ENCODE data around the gene SUFU.

Gene SUFU

GRCh38 chr10:102643336-102644065 is 139.7 kb downstream of the SUFU start:
- peak; percentile 74 for DNase-seq

DNA sequence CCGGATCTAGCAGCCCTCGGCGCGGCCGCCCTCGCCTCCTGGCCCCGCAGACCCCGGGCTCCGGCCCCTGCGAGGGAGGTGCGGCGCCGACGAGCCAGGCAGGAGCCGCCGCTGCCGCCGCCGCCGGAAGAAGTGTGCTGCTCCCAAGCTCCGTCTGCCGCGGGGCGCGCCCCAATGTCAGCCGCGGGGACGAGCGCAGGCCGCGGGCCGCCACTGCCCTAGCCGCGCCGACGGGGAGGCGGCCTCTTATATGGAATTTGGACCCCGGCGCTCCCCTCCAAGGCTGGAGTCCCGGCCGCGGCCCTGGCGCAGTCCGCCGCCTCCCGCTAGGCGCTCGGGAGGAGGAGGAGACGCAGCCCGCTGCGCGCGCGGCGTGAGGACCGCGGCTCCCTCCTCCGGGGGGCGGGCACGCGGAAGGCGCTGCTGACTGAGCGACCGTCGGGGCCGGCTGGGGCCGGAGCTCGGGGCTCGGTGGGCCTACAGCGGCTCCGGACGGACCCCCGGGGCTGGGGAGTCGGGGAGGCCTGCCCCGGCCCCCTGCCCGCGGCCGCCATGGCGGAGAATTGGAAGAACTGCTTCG is 140.4 kb downstream of the SUFU start, which contains the start of gene TRIM8:
Gene TRIM8, plus strand, starts transcription at position 414 of the 580 bp plus-strand sequence. Its CDS starts 139 bp downstream, at position 553.
- no peak for DNase-seq

DNA sequence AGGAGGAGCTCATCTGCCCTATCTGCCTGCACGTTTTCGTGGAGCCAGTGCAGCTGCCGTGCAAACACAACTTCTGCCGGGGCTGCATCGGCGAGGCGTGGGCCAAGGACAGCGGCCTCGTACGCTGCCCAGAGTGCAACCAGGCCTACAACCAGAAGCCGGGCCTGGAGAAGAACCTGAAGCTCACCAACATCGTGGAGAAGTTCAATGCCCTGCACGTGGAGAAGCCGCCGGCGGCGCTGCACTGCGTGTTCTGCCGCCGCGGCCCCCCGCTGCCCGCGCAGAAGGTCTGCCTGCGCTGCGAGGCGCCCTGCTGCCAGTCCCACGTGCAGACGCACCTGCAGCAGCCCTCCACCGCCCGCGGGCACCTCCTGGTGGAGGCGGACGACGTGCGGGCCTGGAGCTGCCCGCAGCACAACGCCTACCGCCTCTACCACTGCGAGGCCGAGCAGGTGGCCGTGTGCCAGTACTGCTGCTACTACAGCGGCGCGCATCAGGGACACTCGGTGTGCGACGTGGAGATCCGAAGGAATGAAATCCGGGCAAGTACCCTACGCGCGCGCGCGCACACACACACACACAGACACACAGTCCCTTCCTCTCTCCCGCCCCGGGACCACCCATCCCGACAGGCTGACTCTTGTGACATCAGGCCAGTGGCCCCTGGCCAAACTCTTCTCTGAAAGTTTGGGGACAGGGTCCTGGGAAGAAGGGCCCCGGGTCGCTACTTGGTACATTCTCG is 141.0 kb downstream of the SUFU start:
- peak; percentile 60 for DNase-seq

GRCh38 chr10:102645388-102645740 is 141.6 kb downstream of the SUFU start:
- no peak for DNase-seq

- DNase-seq, result peak; percentile 97
Measured at GRCh38 chr10:102645741-102646609, 142.2 kb downstream of the SUFU start.

DNA sequence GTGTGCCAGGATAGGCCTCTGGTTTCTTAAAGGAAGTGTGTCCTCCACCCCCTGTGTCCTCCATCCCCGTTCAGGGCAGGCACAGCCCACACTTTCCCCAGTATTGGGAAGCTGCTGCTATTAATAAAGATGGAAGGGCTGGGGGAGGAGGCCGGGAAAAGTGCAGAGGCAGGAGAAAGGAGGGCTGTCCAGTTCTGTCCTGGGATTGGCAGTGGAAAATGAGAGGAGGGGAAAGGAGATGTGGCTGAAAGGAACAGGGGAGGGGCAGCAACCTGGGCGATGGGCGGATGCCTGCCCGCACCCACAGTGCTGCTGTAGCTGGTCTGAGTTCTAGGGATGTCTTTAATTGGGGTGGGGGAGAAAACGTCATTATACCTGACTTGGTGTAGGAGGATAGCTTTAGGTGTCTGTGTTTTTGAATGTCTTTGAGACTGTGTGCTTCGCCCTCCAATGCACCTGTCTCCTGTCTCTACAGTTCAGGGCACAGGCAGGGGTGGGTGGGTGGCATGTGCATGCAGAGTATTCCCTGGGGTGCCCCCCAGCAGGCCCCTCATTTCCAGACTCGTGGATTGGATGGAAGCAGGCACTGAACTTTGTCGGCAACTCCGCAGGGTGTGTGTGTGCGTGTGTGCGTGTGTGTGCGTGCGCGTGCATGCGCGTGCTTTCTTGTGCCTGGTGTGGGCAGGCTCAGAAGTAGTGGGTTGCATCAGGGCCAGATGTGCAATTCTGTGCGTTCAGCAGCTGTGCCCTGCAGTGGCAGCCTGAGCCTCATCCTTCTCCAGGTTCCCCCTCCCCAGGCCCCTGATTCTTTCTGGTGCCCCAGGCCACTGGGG is 143.1 kb downstream of the SUFU start:
- no peak for DNase-seq

DNA sequence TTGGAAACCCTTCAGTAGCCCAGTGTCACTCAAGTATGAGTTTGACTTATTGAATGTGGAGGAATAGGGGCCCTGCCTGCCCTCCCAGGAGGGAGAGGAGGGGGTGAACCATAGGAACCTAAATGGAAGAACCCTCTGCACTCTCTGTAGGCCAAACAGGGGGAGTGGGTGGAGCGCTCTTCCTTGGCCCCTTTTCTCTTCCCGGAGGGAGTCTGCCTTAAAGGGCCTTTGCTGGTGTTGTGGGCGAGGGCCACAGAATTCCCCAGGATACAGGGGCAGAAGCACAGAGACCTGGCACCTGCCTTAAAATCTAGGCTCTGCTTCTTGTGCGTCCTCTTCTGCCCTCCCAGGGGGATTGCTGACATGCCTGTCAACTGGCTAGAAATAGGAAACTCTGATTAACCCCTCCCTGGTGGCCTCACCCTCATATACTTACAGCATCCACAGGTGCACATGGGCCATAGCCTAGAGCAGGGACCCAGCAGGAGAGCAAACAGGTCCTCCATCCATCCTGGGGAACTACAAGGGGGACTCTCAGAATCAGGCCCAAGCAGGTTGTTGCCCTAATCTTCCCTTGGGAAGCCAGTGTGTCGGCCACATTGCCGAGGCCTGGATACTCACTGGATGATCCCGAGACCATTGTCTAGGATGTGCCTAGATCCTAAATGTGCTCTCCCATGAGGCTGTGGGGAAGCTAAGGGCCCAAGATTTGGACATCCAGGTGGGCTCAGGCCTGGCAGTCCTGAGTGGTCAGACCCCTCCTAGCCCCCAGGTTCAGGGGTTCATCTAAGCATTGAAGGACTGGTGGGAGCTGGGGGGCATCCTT is 143.9 kb downstream of the SUFU start:
- DNase-seq, result no peak

- no peak for DNase-seq
Measured at GRCh38 chr10:102648269-102648888, 144.6 kb downstream of the SUFU start.

GRCh38 chr10:102648889-102649796 is 145.4 kb downstream of the SUFU start:
- no peak for DNase-seq

DNA sequence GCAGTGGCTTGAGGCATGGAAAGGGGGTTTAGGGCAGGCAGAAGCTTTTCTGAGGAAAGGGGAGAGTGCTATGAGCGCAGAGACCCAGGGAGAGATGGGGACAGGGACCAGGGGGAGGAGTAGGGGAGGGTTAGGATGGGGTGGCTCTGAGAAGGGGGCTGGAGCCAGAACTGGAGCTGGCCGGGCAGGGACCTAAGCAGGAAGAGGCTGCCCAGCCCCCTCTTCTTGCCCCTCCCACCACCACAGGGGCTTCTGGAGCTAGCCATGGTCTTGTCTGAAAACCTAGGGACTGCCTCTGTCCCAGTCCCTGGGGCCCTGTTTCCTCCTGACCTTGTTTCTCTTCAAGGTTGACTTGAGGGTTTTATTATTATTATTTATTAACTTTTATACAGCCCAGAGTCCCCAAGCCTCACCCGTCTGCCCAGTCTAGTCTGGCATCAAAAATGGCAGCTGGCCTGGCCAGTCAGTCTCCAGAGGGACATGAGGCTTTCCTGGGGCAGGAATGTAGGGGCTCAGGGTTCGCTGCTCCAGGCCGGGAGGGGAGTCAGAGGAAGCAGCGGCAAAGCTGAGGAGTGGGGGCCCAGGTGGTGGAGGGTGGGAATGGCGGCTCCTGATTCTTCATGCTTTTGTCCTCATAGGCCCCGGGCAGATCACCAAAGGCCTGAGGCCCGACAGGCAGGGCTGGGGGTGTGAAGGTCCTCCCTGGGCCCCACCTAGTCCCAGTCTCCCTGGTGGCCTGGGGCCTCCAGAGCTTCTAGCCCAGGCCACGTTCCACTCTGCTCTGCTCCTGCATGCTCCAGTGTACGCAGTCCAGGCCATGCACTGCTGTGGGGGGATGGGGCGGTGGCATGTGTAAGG is 146.3 kb downstream of the SUFU start:
- no peak for DNase-seq

DNA sequence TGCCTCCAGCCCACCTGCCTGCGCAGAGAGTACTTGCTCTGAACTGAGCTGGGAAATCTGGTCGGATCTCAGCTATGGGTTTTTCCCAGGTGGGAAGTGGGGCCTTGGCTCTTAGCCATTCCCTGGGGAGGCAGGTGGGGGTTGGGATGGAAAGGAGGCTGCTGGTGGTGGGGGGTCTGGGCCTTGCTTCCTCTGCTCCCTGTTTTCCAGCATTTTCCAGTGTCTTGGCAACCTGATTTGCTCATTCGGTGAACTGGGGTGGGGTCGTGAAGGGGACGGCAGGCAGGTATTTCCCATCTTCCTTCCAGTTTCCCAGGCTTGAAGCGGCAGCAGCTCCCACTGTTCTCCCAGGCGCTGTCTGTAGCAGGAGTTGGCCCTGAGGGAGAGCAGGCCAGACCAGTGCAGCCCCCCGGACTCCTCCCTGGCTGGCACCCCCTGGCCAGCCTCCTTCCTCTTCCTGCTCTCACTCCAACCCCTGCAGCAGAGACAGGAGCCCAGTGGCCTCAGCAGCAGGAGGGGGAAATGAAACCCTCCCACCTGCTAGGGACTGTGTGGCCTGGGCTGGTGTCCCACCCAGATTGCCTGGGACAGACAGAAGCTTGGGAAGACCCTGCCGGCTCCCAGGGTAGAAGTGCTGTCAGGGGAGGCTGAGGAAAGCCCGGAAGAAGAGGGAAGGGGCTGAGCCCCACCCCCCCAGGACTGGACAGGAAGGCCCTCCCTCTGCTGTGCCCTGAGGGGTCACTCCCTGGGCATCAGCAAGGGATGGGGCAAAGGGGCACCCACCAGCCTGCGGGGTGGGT is 147.1 kb downstream of the SUFU start:
- DNase-seq, result no peak

- no peak for DNase-seq
Measured at GRCh38 chr10:102651455-102652169, 147.8 kb downstream of the SUFU start.

DNA sequence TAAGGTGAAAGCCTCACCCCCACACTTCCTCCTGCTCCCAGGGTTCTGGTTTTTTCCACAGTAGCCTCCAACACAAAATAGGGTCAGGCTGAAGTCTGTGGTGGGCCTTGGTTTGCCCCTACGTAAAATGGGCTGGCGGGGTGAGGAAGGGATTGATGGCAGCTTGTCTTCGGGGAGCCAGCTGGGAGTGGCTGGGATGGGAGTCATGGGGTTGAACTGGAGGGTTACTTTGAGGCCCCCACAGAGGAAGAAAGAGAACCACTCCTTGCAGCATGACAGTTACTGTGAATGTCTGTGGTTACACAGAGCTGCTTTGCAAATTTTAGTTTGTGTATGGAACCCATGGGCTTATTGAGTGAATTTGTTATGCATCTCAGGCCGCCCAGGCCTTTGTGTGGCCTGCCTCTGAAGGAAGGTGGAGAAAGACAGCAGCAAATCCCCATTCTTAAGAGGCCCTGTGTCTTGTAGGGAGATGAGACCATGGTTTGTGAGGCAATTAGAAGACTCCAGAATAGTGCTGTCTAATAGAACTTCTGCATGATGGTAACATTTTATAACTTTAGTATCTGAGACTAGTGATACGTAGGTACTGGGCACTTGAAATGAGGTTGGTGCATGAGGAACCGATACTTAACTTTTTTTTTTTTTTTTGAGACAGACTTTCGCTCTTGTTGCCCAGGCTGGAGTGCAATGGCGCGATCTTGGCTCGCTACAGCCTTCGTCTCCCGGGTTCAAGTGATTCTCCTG is 148.6 kb downstream of the SUFU start:
- no peak for DNase-seq

- DNase-seq, result no peak
Measured at GRCh38 chr10:102653060-102653459, 149.3 kb downstream of the SUFU start.

DNA sequence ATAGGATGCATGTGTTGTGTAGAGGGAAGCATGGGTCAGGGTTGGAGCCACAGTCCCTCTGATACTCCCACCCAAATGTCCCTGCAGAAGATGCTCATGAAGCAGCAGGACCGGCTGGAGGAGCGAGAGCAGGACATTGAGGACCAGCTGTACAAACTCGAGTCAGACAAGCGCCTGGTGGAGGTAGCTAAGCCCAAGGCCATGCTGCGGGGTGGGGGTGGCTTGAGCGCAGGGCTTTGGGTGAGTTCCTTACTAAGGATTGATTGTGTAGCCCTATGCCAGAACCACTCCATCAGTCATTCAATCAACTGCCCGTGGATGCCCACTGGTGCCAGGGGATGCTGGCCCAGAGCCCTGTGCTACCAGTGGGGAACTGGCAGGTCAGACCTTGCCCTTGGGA is 150.8 kb downstream of the SUFU start:
- DNase-seq, result no peak

DNA sequence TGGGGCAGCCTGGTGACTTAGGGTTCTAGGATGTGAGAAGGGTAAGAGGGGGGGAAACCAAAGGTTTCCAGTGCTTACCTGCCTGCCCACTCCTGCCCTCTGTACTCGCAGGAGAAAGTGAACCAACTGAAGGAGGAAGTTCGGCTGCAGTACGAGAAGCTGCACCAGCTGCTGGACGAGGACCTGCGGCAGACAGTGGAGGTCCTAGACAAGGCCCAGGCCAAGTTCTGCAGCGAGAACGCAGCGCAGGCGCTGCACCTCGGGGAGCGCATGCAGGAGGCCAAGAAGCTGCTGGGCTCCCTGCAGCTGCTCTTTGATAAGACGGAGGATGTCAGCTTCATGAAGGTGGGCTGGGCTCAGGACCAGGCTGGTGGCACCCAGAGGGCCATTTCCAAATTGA is 151.2 kb downstream of the SUFU start:
- no peak for DNase-seq

All from GF-D8 (cell line).